ENCODE data around the gene USP3.
"Not testable (repeated sequence)": the region's sequence is repeated elsewhere in the genome, so short reads cannot be mapped to it uniquely, and the experiment has no call there.

USP3 gene

DNA sequence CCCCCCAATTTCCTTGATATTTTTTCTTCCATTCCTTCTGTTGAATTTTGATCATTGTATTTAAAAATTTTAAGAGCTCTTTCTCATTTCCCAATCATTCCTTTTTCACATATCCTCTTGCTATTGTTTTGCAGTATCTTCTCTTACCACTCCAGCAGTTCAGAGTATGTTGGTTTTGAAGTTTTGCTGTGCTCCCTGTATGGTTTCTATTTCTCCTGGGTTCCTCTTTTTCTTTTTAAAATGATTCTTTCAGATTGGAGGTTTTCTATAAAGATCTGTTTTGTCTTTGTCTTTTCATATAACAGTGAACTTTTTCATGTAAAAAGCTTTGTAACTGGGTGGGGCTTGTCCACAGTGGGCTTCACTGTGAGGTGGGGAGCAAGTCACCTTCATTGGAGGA lies 12.8 kb downstream of the USP3 start:
- no peak for DNase-seq

DNA sequence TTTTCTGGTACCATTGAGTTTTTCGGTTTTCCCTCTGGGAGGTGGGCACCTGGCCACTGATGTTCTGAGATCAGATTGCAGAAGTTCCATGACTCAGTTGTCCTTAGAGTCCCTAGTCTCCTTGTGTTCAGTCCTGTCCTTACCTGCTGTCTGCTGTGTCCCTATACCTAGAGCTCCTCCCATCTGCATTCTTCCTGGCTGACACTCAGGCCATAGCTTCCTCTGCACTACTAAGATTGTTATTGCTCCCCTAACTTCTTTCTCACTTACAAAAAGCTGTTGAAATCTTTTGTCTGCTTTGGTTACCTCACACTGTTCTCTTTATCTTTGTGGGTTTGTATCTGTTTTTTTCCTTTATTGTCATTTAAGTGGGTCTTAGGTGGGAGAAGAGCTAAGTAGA lies 13.2 kb downstream of the USP3 start:
- DNase-seq, result no peak

DNA sequence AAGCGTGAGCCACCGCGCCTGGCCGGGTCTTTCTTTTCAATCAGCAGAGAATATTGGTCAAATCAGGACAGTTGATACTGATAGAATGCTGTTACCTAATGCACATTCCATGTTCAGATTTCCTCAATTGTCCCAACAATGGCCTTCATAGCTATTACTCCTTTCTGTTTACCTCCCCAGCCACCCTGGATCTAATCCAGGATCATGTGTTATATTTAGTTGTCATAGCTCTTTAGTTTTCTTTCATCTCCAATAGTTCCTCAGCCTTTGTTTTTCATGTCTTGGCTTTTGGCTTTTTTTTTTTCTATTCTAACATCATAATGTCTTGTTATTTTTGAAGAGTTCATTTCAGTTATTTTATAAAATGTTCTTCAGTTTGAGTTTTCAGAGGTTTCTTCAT lies 14.6 kb downstream of the USP3 start:
- DNase-seq, result no peak

DNA sequence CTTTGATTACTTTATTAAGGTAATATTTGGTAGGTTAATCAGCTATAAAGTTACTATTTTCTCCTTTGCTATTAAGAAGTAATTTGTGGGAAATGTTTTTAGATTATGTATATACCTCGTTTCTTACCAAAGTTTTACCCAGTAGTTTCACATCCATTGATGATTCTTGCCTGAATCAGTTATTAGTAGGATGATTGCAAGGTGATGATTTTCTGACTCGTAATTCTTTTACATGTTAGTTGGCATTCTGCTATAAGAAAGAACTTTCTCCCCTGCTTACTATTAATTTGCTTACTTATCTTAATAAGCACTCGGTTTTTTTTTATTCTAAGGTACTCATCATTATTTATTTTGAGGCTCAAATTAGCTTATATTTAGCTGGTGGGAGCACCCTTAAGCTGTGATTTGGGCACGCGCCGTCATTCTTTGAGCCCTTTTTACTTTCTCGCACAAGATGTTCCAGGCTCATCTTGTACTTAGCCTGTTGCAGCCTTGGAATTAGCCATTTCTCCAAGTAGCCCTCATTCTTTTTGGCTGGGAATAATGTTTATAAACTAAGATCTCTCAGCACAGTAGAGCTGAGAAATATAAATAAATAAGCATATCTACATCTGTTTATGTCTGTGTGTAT lies 15.3 kb downstream of the USP3 start:
- DNase-seq, result no peak

DNA sequence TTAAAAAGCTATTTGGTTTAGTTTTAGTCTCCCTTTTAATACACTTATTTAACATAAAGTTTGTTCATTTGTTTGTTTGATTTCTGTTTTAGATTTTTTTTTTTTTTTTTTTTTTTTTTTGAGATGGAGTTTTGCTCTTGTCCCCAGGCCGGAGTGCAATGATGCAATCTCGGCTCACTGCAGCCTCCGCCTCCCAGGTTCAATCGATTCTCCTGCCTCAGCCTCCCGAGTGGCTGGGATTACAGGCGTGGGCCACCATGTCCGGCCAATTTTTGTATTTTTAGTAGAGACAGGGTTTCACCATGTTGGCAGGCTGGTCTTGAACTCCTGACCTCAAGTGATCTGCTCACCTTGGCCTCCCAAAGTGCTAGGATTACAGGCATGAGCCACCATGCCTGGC lies 16.1 kb downstream of the USP3 start:
- DNase-seq, result not testable (repeated sequence)

DNA sequence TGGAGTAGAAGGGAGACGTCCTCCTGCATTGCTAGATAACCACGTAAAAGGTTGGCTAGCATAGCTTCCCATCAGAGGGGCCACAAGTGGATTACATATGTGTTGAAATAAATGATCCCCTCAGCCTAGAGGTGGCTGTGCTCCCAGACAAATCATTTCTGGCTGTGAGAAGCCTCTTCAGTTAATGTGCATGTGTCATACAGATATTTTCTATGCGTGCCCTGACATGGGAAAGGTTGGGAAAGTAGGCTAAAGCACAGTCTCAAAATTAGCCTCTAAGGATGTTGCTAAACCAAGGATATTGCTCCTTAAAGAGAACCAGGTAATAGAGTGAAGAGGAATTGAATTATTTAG lies 17.8 kb downstream of the USP3 start:
- no peak for DNase-seq

DNA sequence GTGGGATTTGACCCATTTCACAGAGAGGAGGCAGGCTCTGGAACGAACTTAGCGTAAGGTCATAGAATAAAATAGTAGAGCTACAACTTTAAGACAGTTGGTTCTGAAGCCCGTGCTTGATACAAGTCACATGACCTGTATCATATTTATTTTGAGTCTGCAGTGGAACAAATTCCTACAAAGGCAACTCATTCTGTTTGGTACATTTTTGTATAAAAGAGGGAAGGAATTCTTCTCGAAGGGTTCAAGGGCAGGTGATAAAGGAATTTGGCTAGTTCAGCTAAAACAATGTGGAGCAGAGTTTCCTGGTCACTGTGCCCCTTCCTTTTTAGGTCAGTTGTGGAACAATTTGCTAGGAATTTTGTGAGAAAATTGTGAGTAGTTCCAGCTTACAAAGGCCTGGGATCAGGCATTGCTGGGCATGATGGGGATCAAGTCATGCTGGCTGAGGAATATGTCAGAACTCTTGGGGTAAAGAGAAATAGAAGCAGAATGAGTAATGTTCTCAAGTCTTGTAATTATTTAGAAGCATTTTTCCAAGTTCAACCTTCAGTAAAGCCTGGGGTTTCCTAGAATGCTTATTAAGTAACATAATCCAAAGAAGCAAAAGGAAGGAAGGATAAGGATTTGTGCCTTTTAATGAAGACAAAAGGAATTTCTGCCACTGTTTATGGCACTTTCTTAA lies 19.1 kb downstream of the USP3 start:
- no peak for DNase-seq

DNA sequence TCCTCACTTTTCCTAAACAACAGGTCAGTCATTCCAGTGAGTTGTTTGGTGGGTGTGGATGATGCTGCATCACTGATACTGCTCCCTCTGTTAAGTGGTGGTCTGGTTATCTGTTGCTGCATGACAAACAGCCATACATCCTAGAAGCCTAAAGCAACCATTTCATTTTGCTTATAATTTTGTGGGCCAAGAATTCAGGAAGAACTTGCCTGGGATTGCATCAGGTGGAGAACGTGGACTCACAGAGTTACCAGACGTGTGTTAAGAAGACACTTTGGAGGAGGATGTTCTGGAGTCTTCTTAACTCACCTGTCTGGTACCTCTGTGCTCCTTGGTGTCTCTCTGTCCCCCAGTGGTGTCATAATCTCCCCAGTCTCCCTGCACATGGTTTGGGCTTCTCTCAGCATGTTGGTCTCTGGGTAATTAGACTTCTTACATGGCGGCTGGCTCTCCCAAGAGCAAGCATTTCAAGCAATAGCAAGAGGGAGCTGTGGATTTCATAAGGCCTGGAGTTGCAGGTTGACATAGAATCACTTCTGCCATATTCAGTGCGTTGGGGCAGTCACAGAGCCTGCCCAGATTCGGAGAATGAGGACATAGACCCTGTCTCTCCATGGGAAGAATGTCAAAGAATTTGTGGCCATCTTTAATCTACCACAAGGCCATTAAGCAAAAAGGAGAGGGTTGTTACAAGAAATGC lies 20.1 kb downstream of the USP3 start:
- DNase-seq, result no peak

DNA sequence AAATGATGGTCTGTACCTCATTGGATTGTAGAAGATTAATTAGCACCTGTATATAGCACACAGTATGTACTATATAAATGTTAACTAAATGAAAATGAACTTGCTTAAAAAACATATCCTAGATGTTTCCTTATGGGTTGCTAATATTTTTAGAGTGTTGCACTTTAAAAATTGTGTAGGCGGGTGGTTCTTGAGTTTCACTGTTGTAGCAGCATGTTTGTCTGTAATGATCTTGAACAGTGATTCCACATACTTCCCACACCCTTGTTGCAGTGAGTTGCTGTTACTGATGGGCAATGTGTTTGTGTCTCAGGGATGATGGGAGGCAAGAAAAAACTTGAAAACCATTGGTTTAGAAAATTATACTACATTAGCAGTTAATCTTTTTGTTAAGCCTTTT lies 22.0 kb downstream of the USP3 start:
- no peak for DNase-seq

DNA sequence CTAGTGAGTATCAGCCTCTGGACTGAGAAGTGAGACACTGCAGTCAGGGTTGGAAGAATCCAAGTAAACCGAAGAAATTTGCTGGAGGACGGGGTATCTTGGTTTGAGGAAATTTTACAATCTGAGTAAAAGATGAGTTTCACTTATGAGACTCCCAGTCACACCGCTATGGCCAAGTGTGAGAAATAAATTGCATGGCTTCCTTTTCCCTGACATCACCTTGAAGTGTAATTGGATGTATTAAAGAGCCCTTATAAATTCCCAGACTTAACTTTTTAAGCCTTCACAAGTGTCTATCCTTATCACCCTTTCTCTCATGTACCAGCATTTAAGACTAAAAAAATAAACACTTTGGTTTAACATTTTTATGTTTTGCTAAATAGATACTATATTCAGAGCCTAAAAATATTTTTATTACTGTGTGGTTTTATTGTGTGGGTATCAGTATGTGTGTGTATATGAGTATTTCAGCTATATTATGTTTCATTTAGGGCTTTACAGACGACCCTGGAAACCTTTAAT lies 23.8 kb downstream of the USP3 start:
- DNase-seq, result no peak

DNA sequence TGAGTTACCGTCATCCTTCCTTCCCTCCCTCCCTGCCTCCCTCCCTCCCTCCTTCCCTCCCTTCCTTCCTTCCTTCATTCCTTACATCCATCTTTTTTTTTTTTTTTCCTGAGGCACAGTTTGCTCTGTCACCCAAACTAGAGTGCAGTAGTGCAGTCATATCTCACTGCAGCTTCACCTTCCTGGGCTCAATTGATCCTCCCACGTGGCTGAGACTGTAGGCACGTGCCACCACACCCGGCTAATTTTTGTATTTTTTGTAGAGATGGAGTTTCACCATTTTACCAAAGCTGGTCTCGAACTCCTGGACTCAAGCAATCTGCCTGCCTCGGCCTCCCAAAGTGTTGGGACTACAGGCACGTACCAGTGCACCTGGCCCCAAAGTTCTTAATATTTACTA lies 25.8 kb downstream of the USP3 start:
- no peak for DNase-seq

DNA sequence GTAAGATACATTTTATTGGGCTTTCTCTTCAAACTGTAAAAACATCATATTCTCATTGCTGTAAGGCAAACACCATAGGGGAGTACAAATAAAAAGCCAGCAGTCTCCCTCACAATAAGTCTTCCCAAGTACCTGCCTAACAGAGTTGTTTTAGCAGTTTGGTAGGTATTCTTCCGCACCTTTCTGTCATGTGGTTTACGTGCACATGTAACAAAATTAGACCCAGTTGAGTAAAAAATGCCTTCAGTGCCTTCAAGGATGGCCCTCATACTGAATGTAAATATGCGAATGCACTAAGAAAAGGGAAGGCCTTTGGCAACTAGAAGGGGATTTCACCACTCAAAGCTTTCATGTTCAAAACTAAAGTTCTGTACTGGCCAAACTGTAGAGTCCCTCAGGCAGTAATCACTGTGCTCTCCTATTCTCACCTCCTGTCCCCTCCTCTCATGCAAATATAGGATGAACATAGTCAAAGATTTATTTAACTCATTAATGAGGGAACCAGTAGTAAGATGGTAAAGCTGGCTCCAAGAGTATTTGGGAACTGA lies 26.4 kb downstream of the USP3 start:
- no peak for DNase-seq

DNA sequence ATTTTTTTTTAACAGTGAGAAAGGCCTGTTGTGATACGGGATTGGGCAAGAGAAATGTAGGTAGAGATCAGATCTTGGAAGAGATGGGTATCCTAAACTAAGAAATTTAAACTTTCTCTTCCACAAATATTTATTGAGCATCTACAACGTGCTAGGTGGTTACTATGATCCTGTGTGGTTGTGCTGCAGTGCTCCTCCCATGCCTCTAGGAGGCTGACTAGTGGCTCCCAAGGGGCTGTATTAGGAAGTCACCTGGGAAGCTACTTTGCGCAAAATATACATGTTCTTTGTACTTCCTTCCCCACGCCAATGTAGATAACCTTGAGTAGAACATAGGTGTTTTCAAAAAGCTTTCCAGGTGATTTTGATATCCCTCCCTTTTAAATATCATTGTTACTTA lies 27.2 kb downstream of the USP3 start:
- no peak for DNase-seq

DNA sequence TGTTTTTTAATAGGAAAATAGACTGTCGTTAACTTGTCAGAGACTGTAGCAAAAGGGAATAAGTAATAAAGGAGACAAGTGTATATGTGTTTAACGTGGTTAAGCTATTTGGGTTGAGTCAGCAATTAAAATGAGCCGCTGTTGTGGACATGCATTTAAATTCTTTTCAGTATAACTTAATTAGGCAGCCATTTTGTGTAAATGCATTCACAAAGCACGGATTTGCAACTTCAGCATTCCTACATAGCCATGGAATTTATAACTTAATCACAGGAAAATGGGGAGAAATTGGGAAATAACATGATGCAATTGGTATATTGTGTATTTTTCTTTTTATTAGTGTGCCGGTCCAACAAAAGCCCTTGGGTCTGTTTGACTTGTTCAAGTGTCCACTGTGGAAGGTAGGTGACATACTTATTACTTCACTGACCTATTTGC lies 27.9 kb downstream of the USP3 start:
- DNase-seq, result no peak

DNA sequence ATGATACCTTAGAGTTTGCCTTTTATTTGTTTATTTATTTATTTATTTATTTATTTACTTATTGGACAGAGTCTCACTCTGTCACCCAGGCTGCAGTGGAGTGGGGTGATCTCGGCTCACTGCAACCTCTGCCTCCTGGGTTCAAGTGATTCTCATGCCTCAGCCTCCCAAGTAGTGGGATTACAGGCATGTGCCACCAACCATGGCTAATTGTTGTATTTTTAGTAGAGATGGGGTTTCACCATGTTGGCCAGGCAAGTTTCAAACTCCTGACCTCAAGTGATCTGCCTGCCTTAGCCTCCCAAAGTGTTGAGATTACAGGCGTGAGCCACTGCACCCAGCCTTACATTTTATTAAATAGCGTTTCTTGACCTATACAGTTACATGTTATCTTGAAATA lies 30.5 kb downstream of the USP3 start:
- DNase-seq, result not testable (repeated sequence)

DNA sequence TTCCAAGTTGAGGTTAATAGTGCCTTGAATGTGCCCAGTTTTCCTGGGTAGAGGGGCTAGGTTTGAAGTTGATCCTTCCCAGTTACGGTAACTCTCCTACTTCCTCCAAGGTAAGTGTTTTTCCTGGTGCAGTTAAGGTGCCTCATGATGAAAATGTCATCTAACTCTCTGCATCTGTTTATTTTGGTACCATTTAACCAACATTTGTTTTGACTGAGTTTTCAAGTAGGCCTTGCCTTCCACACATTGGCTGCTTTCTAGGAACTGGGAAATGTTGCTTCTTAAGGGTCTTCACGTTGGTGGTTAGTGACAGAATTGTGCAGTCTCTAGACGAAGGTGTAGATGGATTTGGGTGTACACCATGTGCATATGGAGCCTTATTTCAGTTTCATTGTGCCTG lies 31.3 kb downstream of the USP3 start:
- DNase-seq, result no peak

DNA sequence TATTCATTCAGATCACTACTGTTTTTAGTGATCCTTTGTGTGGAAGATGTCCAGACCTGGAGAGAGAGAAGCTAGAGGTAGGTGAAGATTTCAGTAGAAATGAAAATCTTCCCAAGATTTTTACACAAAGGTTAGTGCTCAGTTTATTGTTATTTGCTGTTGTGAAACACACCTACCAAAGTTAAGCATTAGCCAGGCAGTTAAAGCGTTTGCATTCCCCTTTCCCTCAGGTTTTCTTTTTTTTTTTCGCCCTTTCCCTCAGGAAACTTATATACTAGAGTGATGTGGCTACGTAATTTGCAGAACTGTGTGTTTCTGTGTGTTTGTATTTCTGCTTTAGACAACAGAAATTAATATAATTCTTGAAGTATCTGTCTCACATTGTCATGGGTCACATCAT lies 34.5 kb downstream of the USP3 start:
- no peak for DNase-seq

DNA sequence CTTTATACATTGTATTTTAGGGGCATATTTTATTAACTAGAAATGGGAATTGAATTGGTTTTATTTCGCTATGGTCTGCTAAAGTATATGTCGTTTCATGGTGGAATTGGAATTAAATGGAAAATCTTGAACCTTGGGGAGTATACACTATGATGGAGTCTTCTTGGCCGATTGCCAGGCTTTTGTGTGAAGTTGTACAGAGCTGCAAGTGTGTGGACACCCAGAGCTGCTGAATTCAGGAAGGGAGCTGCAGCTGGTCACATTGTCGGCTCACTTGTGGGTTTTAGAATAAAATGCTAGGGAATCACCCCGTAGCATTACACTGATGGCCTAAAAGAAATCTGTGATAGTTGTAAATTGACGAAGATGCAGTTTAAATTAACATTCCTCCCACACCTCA lies 35.1 kb downstream of the USP3 start:
- no peak for DNase-seq

DNA sequence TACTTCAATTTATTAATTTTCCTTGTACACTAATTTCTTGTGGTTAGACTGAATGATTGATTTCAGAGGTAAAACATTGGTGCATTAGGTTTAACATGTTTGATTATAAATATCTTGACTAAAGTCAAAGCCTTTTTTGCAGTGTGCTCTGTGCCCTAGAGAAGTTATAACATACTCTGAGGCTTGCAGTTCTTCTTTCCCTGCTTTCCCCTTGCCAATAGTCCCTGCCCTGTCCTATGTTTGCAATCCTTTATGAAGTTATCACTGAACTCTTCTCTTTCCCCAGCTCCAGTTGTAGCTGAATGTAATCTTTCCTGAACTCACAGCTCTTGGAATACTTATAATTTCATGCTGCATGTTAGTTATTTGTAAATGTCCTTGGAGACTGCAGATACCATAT lies 35.6 kb downstream of the USP3 start:
- DNase-seq, result no peak

DNA sequence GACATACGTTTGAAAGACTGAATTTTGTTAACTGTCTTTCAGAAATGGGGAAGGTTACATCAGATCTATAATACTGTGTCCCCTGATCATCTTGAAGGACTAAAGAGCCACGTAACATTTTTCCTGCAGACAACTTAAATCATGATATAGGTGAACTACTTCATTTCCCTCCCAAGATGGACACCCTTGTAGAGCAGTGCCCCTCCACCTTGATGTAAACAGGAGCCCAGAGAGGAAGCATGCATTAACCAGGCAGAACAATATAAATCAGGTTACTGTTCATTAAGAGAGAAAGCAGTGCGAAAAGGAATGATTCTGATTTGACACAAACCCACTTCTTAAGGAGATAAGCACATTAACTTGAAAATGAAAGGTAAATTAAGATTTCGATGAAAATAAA lies 36.1 kb downstream of the USP3 start:
- DNase-seq, result no peak

DNA sequence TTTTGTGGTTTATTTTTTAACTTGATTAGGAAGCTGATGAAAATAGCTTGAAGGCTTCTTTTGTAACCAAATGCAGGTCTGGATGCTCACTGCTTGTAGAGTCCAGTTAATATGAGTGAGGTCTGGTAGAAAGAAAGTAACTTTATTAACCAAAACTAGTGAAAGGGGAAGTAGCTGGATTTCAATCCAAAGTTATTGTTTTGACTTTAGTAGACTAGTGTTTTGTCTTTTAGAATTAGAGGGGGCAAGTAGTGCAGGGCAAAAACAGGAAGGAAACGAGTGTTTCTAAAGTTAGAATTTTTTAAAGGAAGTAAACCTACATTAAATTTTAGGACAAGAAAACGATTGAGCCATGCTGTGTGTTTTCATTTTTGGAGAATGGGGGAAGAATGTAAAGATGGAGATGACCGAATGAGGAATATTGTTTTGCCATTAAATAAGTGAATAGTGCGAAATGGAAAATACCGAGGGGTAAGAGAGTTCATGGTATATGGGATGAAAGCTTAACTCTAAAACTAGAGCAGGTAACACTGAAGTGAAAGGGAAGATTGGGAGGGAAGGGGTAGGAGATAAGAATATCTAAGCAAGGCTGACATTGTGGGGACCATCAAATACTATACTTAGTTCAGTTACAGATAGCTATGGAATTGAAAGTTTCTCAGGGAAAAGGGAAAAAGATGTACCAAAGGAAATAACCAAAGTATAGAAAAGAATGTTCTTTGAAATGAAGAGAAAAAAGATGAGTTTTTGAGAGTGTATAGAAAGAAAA lies 40.0 kb downstream of the USP3 start:
- no peak for DNase-seq

DNA sequence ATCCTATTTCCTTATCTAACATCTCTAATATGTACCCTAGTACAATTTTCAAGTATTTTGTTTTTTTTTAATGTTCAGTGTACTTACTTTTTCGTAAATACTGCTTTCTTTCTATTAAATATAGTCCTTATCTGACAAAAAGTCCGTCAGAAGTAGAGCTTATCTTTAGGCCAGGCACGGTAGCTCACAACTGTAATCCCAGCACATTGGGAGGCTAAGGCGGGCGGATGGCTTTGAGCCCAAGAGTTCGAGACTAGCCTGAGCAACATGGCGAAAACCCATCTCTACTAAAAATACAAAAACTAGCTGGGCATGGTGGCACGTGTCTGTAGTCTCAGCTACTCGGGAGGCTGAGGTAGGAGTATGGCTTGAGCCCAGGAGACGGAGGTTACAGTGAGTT lies 41.1 kb downstream of the USP3 start:
- DNase-seq, result no peak

DNA sequence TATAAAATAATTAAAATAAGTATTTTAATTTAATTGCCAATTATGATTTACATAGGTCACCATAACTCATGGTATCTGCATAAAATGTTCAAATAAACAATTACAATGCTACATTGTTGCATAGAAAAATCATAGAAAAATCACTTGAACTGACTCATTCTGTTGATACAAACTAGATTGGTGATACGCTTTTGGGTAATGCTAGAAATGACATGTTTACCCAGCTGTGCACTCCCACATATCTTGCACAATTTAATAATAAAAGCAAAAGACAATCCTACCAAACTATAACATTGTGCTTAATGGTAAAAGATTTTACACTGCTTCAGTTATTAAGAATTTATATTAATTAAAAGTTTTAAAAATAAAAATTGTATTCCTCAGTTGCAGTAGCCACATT lies 47.0 kb downstream of the USP3 start:
- DNase-seq, result no peak
